WTC11 (cell line): ENCODE data around the gene NKD1. TPM values are rescaled to one million over a fixed set of nuclear protein-coding genes. Genes with fewer than 3 reads are reported as not detected.

ENCODE experiments used
- ATAC-seq: fragments of 200-7000 bp; cut with Tn5 transposase; 2 replicates; pipeline ENCODE4 v1.10.0; 2021; ENCODE audit warnings: mild to moderate bottlenecking, moderate library complexity
- CTCF ChIA-PET: fragments of 300-600 bp; sonication (Branson Sonifier 250); formaldehyde crosslinking; loops from one replicate; lab custom pipeline; 2021; ENCODE audit warnings: antibody characterized with exemption; lab: Charles Lee
- POLR2A ChIA-PET: fragments of 350-600 bp; sonication (Branson Sonifier 250); formaldehyde crosslinking; loops from one replicate; lab custom pipeline; 2021; ENCODE audit warnings: antibody characterized with exemption; lab: Charles Lee
- DNase-seq: peaks from one replicate; pipeline ENCODE4 v3.0.0; 2021; ENCODE audit warnings: low spot score
- H3K27ac Mint-ChIP-seq: 2 replicates; pipeline ENCODE4 v1.8.0; 2021; ENCODE audit warnings: mixed read lengths
- H3K27me3 Mint-ChIP-seq: 2 replicates; pipeline ENCODE4 v1.8.0; 2021; ENCODE audit warnings: low read depth, mild to moderate bottlenecking, moderate library complexity, mixed read lengths
- H3K36me3 Mint-ChIP-seq: 2 replicates; pipeline ENCODE4 v1.8.0; 2021; ENCODE audit warnings: mixed read lengths
- H3K4me1 Mint-ChIP-seq: 2 replicates; pipeline ENCODE4 v1.8.0; 2022; ENCODE audit warnings: mixed read lengths
- H3K4me3 Mint-ChIP-seq: 2 replicates; pipeline ENCODE4 v1.8.0; 2021; ENCODE audit warnings: mild to moderate bottlenecking, moderate library complexity, mixed read lengths
- H3K9me3 Mint-ChIP-seq: 2 replicates; pipeline ENCODE4 v1.8.0; 2021; ENCODE audit warnings: mixed read lengths
- ESRRA ChIP-seq: sonication (generic); formaldehyde crosslinking; IDR thresholded peaks from 2 replicates; pipeline ENCODE4 v1.8.1; 2022; ENCODE audit warnings: mild to moderate bottlenecking, missing genetic modification reagents, borderline replicate concordance
- FOXP1 ChIP-seq: sonication (generic); formaldehyde crosslinking; IDR thresholded peaks from 2 replicates; pipeline ENCODE4 v1.8.0; 2022; ENCODE audit warnings: missing genetic modification reagents, mild to moderate bottlenecking, moderate library complexity, borderline replicate concordance
- GRHL2 ChIP-seq: fragments of 250-450 bp; sonication (Bioruptor Pico); IDR thresholded peaks from 2 replicates; pipeline ENCODE4 v1.8.0; 2022; ENCODE audit warnings: mild to moderate bottlenecking, moderate library complexity; ENCODE audit not compliant: insufficient replicate concordance, severe bottlenecking
- IRF2 ChIP-seq: sonication (generic); formaldehyde crosslinking; IDR thresholded peaks from 2 replicates; pipeline ENCODE4 v1.8.0; 2022; ENCODE audit warnings: low read depth, missing genetic modification reagents, borderline replicate concordance
- KAT7 ChIP-seq: sonication (generic); formaldehyde crosslinking; IDR thresholded peaks from 2 replicates; pipeline ENCODE4 v1.8.1; 2023; ENCODE audit warnings: missing genetic modification reagents, mild to moderate bottlenecking, borderline replicate concordance
- NFYB ChIP-seq: sonication (generic); formaldehyde crosslinking; conservative IDR thresholded peaks from 2 replicates; pipeline ENCODE4 v1.8.0; 2022; ENCODE audit warnings: low read depth, missing genetic modification reagents
- OVOL2 ChIP-seq: fragments of 250-450 bp; sonication (Bioruptor Pico); IDR thresholded peaks from 2 replicates; pipeline ENCODE4 v1.9.0; 2021; ENCODE audit warnings: mild to moderate bottlenecking, borderline replicate concordance
- SMAD4 ChIP-seq: sonication (generic); formaldehyde crosslinking; IDR thresholded peaks from 2 replicates; pipeline ENCODE4 v1.8.0; 2022; ENCODE audit warnings: mild to moderate bottlenecking, missing genetic modification reagents
- TCF7 ChIP-seq: sonication (generic); formaldehyde crosslinking; IDR thresholded peaks from 2 replicates; pipeline ENCODE4 v1.8.0; 2022; ENCODE audit warnings: mild to moderate bottlenecking, low read depth, missing genetic modification reagents, moderate library complexity
- ZNF396 ChIP-seq: fragments of 250-450 bp; sonication (Bioruptor Pico); IDR thresholded peaks from 2 replicates; pipeline ENCODE4 v1.8.0; 2021; ENCODE audit warnings: mild to moderate bottlenecking, moderate library complexity, borderline replicate concordance
- ZNF416 ChIP-seq: fragments of 250-450 bp; sonication (Bioruptor Pico); IDR thresholded peaks from 2 replicates; pipeline ENCODE4 v1.9.0; 2021; ENCODE audit warnings: mild to moderate bottlenecking, inconsistent platforms
- ZNF423 ChIP-seq: fragments of 250-450 bp; sonication (Bioruptor Pico); IDR thresholded peaks from 2 replicates; pipeline ENCODE4 v2.1.2; 2022; ENCODE audit warnings: mild to moderate bottlenecking, moderate library complexity
- total RNA-seq: library from RNA; stranded (reverse); gene quantifications from 3 replicates; pipeline ENCODE4 v1.2.3, GENCODE V29; 2021
- TF ChIP-seq, protein P1 (sequence below): sonication (generic); formaldehyde crosslinking; IDR thresholded peaks from 2 replicates; pipeline ENCODE4 v1.8.0; 2022; ENCODE audit warnings: mild to moderate bottlenecking, missing genetic modification reagents
- TF ChIP-seq, protein P2 (sequence below): fragments of 250-450 bp; sonication (Bioruptor Pico); IDR thresholded peaks from 2 replicates; pipeline ENCODE4 v1.9.0; 2021; ENCODE audit warnings: mild to moderate bottlenecking
- TF ChIP-seq, protein P3 (sequence below): fragments of 200-600 bp; IDR thresholded peaks from 2 replicates; pipeline ENCODE4 v1.8.0; 2022; ENCODE audit warnings: antibody characterized with exemption
- TF ChIP-seq, protein P4 (sequence below): fragments of 250-450 bp; sonication (Bioruptor Pico); IDR thresholded peaks from 2 replicates; pipeline ENCODE4 v2.1.2; 2022; ENCODE audit warnings: mild to moderate bottlenecking, moderate library complexity
- TF ChIP-seq, protein P5 (sequence below): sonication (generic); formaldehyde crosslinking; IDR thresholded peaks from 2 replicates; pipeline ENCODE4 v1.8.0; 2023; ENCODE audit warnings: mild to moderate bottlenecking, missing genetic modification reagents
- TF ChIP-seq, protein P6 (sequence below): sonication (generic); formaldehyde crosslinking; IDR thresholded peaks from 2 replicates; pipeline ENCODE4 v1.8.1; 2023; ENCODE audit warnings: mild to moderate bottlenecking, missing genetic modification reagents, moderate library complexity
- TF ChIP-seq, protein P7 (sequence below): sonication (generic); formaldehyde crosslinking; conservative IDR thresholded peaks from 2 replicates; pipeline ENCODE4 v1.8.1; 2023; ENCODE audit warnings: mild to moderate bottlenecking, low read depth, missing genetic modification reagents, moderate library complexity

Gene NKD1
- total RNA-seq, 1 experiment from 2014 or later: 6.0 TPM

DNA sequence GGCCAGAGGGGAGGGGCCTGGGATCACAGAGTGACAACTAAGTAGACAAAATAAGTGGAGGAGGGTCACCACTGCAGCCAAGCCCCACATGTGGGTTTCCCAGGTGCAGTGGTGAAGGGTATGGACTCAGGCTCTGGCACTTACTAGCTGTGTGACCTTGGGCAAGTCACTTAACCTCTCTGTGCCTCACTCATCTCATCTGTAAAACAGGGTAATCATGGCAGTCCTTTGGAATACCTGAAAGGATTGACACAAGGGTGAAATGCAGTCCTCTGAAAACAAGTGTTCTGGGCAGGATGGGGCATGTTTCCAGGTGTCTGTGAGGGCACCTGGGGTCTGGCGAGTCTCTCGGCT is 55.8 kb downstream of the NKD1 start:
- ChIA-PET CTCF (interaction anchor here (1.0 to 3.2 kb wide), 2 partner anchors 11 to 32 kb away, joined by 3 to 17 read pairs; no protein-coding TSS in a partner anchor), POLR2A (interaction anchor here (1.2 kb wide), 1 partner anchor 11 kb away, joined by 3 read pairs; no protein-coding TSS in a partner anchor)
- no peaks in the 10 kb centered on the region for H3K27me3 Mint-ChIP-seq
- H3K4me1 Mint-ChIP-seq: peaks cover 11% of the 10 kb centered on the region
- no peaks in the 10 kb centered on the region for H3K36me3 Mint-ChIP-seq
- H3K4me3 Mint-ChIP-seq: no peak overlapping the region
- no peak overlapping the region for H3K27ac Mint-ChIP-seq
- TF ChIP-seq SMAD4 (CRISPR knock-in tag) (no peak), GRHL2 (CRISPR knock-in tag) (no peak), NFYB (no peak), ESRRA (CRISPR knock-in tag) (no peak)
- TF ChIP-seq, protein P1, sequence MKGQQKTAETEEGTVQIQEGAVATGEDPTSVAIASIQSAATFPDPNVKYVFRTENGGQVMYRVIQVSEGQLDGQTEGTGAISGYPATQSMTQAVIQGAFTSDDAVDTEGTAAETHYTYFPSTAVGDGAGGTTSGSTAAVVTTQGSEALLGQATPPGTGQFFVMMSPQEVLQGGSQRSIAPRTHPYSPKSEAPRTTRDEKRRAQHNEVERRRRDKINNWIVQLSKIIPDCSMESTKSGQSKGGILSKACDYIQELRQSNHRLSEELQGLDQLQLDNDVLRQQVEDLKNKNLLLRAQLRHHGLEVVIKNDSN (CRISPR knock-in tag): no peak
- ATAC-seq (no peak), DNase-seq (no peak)
- no peaks in the 10 kb centered on the region for H3K9me3 Mint-ChIP-seq

DNA sequence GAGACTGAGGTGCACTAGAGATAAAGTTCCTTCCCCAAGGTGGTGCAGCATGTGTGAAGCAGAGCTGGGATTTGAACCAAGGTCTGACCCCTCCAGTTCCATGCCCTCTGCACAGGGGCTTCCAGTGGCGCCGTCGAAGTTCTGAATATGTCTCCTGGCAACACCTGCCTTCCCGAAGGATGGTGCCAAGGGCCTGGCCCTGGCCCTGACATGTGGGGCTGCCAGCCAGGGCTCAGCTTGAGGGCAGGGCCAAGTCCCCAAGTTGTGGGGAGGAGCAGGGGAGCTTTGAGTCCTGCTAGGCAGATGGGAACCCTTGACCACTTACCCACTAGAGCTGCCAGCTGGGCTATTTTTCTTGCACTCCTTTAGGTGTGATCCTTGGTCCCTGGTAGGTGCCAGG is 56.4 kb downstream of the NKD1 start:
- ChIA-PET POLR2A (no interaction called here), CTCF (no interaction called here)
- no peak for ATAC-seq
- Mint-ChIP-seq H3K4me3 (no peak overlapping the region), H3K9me3 (no peaks in the 10 kb centered on the region), H3K36me3 (no peaks in the 10 kb centered on the region), H3K27ac (no peak overlapping the region), H3K27me3 (no peaks in the 10 kb centered on the region), H3K4me1 (peaks cover 17% of the 10 kb centered on the region)
- TF ChIP-seq, protein P2, sequence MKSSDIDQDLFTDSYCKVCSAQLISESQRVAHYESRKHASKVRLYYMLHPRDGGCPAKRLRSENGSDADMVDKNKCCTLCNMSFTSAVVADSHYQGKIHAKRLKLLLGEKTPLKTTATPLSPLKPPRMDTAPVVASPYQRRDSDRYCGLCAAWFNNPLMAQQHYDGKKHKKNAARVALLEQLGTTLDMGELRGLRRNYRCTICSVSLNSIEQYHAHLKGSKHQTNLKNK (CRISPR knock-in tag): no peak
- TF ChIP-seq FOXP1: no peak
- no peak for TF ChIP-seq ZNF416 (CRISPR knock-in tag)
- no peak for TF ChIP-seq ZNF423 (CRISPR knock-in tag)
- TF ChIP-seq, protein P3, sequence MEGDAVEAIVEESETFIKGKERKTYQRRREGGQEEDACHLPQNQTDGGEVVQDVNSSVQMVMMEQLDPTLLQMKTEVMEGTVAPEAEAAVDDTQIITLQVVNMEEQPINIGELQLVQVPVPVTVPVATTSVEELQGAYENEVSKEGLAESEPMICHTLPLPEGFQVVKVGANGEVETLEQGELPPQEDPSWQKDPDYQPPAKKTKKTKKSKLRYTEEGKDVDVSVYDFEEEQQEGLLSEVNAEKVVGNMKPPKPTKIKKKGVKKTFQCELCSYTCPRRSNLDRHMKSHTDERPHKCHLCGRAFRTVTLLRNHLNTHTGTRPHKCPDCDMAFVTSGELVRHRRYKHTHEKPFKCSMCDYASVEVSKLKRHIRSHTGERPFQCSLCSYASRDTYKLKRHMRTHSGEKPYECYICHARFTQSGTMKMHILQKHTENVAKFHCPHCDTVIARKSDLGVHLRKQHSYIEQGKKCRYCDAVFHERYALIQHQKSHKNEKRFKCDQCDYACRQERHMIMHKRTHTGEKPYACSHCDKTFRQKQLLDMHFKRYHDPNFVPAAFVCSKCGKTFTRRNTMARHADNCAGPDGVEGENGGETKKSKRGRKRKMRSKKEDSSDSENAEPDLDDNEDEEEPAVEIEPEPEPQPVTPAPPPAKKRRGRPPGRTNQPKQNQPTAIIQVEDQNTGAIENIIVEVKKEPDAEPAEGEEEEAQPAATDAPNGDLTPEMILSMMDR: no peak
- DNase-seq: no peak

DNA sequence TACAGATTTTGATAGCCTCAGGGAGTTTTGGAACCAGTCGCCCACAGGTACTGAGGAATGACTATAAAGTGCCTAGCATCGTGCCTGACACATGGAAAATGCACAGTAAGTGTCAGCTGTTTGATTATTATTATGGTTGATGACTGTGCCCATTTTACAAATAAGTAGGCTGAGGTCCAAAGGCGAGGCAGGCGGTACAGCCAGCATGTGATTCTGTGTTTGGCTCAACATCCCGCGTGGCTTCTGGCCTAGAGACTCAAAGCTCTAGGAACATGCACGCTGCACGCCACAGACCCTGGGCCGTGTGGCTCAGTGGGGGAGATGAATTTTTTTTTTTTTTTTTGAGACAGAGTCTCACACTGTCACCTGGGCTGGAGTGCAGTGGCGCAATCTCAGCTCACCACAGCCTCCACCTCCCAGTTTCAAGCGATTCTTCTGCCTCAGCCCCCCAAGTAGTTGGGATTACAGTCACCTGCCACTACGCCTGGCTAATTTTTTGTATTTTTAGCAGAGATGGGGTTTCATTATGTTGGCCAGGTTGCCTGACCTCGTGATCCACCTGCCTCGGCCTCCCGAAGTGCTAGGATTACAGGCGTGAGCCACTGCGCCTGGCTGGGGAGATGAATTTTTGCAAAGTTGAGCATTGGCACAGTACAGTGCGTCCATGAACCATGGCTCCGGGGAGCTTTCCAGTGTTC is 57.7 kb downstream of the NKD1 start:
- ChIA-PET POLR2A (no interaction called here), CTCF (interaction anchor here (2.3 to 3.3 kb wide), 3 partner anchors 12 to 200 kb away, joined by 7 to 11 read pairs (median 9); no protein-coding TSS in a partner anchor)
- TF ChIP-seq, protein P1 (CRISPR knock-in tag): no peak
- TF ChIP-seq IRF2 (CRISPR knock-in tag): no peak
- TF ChIP-seq, protein P4, sequence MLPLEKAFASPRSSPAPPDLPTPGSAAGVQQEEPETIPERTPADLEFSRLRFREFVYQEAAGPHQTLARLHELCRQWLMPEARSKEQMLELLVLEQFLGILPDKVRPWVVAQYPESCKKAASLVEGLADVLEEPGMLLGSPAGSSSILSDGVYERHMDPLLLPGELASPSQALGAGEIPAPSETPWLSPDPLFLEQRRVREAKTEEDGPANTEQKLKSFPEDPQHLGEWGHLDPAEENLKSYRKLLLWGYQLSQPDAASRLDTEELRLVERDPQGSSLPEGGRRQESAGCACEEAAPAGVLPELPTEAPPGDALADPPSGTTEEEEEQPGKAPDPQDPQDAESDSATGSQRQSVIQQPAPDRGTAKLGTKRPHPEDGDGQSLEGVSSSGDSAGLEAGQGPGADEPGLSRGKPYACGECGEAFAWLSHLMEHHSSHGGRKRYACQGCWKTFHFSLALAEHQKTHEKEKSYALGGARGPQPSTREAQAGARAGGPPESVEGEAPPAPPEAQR (CRISPR knock-in tag): no peak
- no peak for TF ChIP-seq TCF7
- TF ChIP-seq KAT7 (CRISPR knock-in tag): no peak
- no peak for TF ChIP-seq NFYB
- TF ChIP-seq, protein P5, sequence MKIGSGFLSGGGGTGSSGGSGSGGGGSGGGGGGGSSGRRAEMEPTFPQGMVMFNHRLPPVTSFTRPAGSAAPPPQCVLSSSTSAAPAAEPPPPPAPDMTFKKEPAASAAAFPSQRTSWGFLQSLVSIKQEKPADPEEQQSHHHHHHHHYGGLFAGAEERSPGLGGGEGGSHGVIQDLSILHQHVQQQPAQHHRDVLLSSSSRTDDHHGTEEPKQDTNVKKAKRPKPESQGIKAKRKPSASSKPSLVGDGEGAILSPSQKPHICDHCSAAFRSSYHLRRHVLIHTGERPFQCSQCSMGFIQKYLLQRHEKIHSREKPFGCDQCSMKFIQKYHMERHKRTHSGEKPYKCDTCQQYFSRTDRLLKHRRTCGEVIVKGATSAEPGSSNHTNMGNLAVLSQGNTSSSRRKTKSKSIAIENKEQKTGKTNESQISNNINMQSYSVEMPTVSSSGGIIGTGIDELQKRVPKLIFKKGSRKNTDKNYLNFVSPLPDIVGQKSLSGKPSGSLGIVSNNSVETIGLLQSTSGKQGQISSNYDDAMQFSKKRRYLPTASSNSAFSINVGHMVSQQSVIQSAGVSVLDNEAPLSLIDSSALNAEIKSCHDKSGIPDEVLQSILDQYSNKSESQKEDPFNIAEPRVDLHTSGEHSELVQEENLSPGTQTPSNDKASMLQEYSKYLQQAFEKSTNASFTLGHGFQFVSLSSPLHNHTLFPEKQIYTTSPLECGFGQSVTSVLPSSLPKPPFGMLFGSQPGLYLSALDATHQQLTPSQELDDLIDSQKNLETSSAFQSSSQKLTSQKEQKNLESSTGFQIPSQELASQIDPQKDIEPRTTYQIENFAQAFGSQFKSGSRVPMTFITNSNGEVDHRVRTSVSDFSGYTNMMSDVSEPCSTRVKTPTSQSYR (CRISPR knock-in tag): no peak
- TF ChIP-seq, protein P6, sequence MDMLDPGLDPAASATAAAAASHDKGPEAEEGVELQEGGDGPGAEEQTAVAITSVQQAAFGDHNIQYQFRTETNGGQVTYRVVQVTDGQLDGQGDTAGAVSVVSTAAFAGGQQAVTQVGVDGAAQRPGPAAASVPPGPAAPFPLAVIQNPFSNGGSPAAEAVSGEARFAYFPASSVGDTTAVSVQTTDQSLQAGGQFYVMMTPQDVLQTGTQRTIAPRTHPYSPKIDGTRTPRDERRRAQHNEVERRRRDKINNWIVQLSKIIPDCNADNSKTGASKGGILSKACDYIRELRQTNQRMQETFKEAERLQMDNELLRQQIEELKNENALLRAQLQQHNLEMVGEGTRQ (CRISPR knock-in tag): no peak
- TF ChIP-seq, protein P7, sequence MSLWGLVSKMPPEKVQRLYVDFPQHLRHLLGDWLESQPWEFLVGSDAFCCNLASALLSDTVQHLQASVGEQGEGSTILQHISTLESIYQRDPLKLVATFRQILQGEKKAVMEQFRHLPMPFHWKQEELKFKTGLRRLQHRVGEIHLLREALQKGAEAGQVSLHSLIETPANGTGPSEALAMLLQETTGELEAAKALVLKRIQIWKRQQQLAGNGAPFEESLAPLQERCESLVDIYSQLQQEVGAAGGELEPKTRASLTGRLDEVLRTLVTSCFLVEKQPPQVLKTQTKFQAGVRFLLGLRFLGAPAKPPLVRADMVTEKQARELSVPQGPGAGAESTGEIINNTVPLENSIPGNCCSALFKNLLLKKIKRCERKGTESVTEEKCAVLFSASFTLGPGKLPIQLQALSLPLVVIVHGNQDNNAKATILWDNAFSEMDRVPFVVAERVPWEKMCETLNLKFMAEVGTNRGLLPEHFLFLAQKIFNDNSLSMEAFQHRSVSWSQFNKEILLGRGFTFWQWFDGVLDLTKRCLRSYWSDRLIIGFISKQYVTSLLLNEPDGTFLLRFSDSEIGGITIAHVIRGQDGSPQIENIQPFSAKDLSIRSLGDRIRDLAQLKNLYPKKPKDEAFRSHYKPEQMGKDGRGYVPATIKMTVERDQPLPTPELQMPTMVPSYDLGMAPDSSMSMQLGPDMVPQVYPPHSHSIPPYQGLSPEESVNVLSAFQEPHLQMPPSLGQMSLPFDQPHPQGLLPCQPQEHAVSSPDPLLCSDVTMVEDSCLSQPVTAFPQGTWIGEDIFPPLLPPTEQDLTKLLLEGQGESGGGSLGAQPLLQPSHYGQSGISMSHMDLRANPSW (CRISPR knock-in tag): no peak
- no peak for TF ChIP-seq ZNF396 (CRISPR knock-in tag)
- no peak for TF ChIP-seq OVOL2 (CRISPR knock-in tag)

More for the DNA sequence above, 57.7 kb downstream of the NKD1 start:
- H3K4me3 Mint-ChIP-seq: no peak overlapping the region
- H3K9me3 Mint-ChIP-seq: no peaks in the 10 kb centered on the region
- DNase-seq (no peak), ATAC-seq (no peak)
- no peak overlapping the region for H3K27ac Mint-ChIP-seq
- H3K4me1 Mint-ChIP-seq: peaks cover 25% of the 10 kb centered on the region
- H3K36me3 Mint-ChIP-seq: no peaks in the 10 kb centered on the region
- H3K27me3 Mint-ChIP-seq: no peaks in the 10 kb centered on the region
